ENCODE measurements around the gene MRGPRX2.

Gene MRGPRX2

DNA sequence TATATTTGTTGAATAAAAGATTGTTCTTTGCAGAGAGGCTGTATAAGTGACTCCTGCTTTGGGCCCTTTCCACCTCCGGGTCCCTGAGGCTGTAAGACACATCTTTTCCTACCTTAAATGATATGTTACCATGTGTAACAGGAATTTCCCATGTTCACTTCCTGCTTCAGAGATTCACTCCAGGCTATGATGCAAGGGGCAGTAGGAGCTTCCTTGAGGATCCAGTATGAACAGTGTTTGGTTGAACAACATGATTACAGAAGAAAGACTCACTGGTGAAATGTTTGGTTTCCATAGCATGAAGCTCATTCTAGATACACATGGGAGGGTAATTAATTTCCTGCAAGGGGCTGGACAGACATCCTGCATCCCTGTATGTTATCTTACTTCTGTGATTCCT lies 30.8 kb upstream of the MRGPRX2 start:
- Histone ChIP-seq H4K91ac (ENCODE audit: low read depth, low read length, poor library complexity) (no peak overlapping the region), H2BK5ac (ENCODE audit: low read length) (no peak overlapping the region), H2BK120ac (ENCODE audit: low read depth, low read length) (no peak overlapping the region), H3K27ac (replicated peaks; ENCODE audit: low read length) (no peak overlapping the region), H3K23ac (ENCODE audit: low read depth, low read length, poor library complexity) (no peak overlapping the region), H3K9ac (ENCODE audit: low read depth, low read length, poor library complexity) (no peak overlapping the region), H3K36me3 (replicated peaks in 1 of 2; ENCODE audit: control insufficient read depth in 2 of 2, insufficient read depth in 2 of 2, low read length in 2 of 2) (no peaks in the 10 kb centered on the region), H3K9me3 (replicated peaks in 1 of 2; ENCODE audit: control insufficient read depth in 2 of 2, insufficient read depth in 1 of 2, low read depth in 1 of 2, low read length in 2 of 2) (no peaks in the 10 kb centered on the region), H3K18ac (ENCODE audit: low read length) (no peak overlapping the region), H3K4ac (ENCODE audit: low read length) (no peak overlapping the region), H3K79me1 (ENCODE audit: low read depth, low read length) (no peaks in the 10 kb centered on the region), H3K4me2 (ENCODE audit: insufficient read depth, low read length, poor library complexity, severe bottlenecking) (no peak overlapping the region), H2AK5ac (ENCODE audit: low read depth, low read length) (no peak overlapping the region), H4K8ac (ENCODE audit: low read depth, low read length) (no peak overlapping the region), H2BK15ac (ENCODE audit: low read length) (no peak overlapping the region), H2BK12ac (ENCODE audit: low read length) (no peak overlapping the region), H3K14ac (ENCODE audit: low read length) (no peak overlapping the region), H3K4me3 (ENCODE audit: low read length in 2 of 2) (no peak overlapping the region), H3K4me1 (ENCODE audit: control insufficient read depth in 2 of 2, insufficient read depth in 1 of 2, low read depth in 1 of 2, low read length in 2 of 2) (no peaks in the 10 kb centered on the region), H3K27me3 (ENCODE audit: control insufficient read depth in 3 of 3, insufficient read depth in 3 of 3, low read depth in 1 of 3, low read length in 3 of 3) (peaks cover 0 to 24% (median 2%) of the 10 kb centered on the region in 3 experiments), H2AFZ (ENCODE audit: low read length) (no peak overlapping the region)
- no peak for DNase-seq (ENCODE audit: low spot score)
- WGBS, 2 donors (ENCODE audit: extremely low coverage in 2 of 2, insufficient read length in 2 of 2, insufficient replicate concordance in 1 of 2): no CpG with 5 or more reads among the region's 1 CpG

DNA sequence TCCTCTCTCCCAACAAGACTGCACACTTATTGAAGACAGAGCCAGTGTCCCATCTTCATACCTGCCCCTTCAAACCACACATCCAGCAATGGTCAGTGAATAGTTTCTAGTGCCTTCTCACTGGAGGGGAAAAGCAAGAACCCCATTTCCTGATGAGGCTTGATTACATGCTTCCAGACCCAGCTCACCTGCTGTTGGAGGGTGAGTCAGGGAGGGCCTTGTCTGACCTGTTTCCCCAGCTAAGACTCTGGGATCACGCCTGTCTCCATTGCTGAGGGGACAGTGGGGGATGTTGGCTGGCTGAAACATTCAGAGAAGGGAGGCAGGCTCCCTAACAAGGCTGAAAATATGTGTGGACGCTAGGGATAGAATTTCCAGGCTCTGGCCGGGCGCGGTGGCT lies 28.9 kb upstream of the MRGPRX2 start:
- no peak overlapping the region for H3K4me3 ChIP-seq (ENCODE audit: low read length in 2 of 2)
- H2BK12ac ChIP-seq (ENCODE audit: low read length): no peak overlapping the region
- H4K8ac ChIP-seq (ENCODE audit: low read depth, low read length): no peak overlapping the region
- no peaks in the 10 kb centered on the region for H3K4me1 ChIP-seq (ENCODE audit: control insufficient read depth in 2 of 2, insufficient read depth in 1 of 2, low read depth in 1 of 2, low read length in 2 of 2)
- no peak overlapping the region for H3K18ac ChIP-seq (ENCODE audit: low read length)
- H3K27ac ChIP-seq (replicated peaks; ENCODE audit: low read length): no peak overlapping the region
- H3K9me3 ChIP-seq (replicated peaks in 1 of 2; ENCODE audit: control insufficient read depth in 2 of 2, insufficient read depth in 1 of 2, low read depth in 1 of 2, low read length in 2 of 2): no peaks in the 10 kb centered on the region
- H2BK120ac ChIP-seq (ENCODE audit: low read depth, low read length): no peak overlapping the region
- no peak overlapping the region for H3K9ac ChIP-seq (ENCODE audit: low read depth, low read length, poor library complexity)
- H3K79me1 ChIP-seq (ENCODE audit: low read depth, low read length): no peaks in the 10 kb centered on the region
- H2BK5ac ChIP-seq (ENCODE audit: low read length): no peak overlapping the region
- no peak for DNase-seq (ENCODE audit: low spot score)
- no peak overlapping the region for H2AK5ac ChIP-seq (ENCODE audit: low read depth, low read length)
- H3K4ac ChIP-seq (ENCODE audit: low read length): no peak overlapping the region
- H2BK15ac ChIP-seq (ENCODE audit: low read length): no peak overlapping the region
- no peak overlapping the region for H4K91ac ChIP-seq (ENCODE audit: low read depth, low read length, poor library complexity)
- H3K14ac ChIP-seq (ENCODE audit: low read length): no peak overlapping the region
- WGBS, 2 donors (ENCODE audit: extremely low coverage in 2 of 2, insufficient read length in 2 of 2, insufficient replicate concordance in 1 of 2): no CpG with 5 or more reads among the region's 5 CpGs
- no peaks in the 10 kb centered on the region for H3K36me3 ChIP-seq (replicated peaks in 1 of 2; ENCODE audit: control insufficient read depth in 2 of 2, insufficient read depth in 2 of 2, low read length in 2 of 2)
- H2AFZ ChIP-seq (ENCODE audit: low read length): no peak overlapping the region
- H3K27me3 ChIP-seq (ENCODE audit: control insufficient read depth in 3 of 3, insufficient read depth in 3 of 3, low read depth in 1 of 3, low read length in 3 of 3): peaks cover 0 to 14% (median 2%) of the 10 kb centered on the region in 3 experiments
- no peak overlapping the region for H3K23ac ChIP-seq (ENCODE audit: low read depth, low read length, poor library complexity)
- H3K4me2 ChIP-seq (ENCODE audit: insufficient read depth, low read length, poor library complexity, severe bottlenecking): no peak overlapping the region

DNA sequence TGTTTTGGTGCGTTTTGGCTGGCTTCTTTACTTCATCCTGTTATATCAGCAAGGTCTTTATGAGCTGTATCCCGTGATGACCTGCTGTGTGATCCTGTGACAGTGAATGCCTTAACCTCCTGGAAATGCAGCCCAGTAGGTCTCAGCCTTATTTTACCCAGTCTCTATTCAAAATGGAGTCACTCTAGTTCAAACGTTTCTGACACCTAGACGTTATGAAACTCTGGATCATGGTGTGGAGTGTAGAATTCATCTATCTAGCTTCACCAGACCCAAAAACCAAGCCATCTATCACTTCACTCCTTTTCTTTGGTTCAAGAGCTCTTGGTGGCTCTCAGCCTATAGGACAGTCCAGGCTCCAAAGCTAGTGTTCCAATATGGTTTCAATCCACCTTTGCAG lies 28.3 kb upstream of the MRGPRX2 start:
- peaks cover 0 to 15% (median 2%) of the 10 kb centered on the region in 3 experiments for H3K27me3 ChIP-seq (ENCODE audit: control insufficient read depth in 3 of 3, insufficient read depth in 3 of 3, low read depth in 1 of 3, low read length in 3 of 3)
- no peaks in the 10 kb centered on the region for H3K79me1 ChIP-seq (ENCODE audit: low read depth, low read length)
- H3K18ac ChIP-seq (ENCODE audit: low read length): no peak overlapping the region
- WGBS, 2 donors (ENCODE audit: extremely low coverage in 2 of 2, insufficient read length in 2 of 2, insufficient replicate concordance in 1 of 2): no CpG with 5 or more reads among the region's 4 CpGs
- no peak overlapping the region for H4K91ac ChIP-seq (ENCODE audit: low read depth, low read length, poor library complexity)
- no peak overlapping the region for H4K8ac ChIP-seq (ENCODE audit: low read depth, low read length)
- no peaks in the 10 kb centered on the region for H3K4me1 ChIP-seq (ENCODE audit: control insufficient read depth in 2 of 2, insufficient read depth in 1 of 2, low read depth in 1 of 2, low read length in 2 of 2)
- H3K4me2 ChIP-seq (ENCODE audit: insufficient read depth, low read length, poor library complexity, severe bottlenecking): no peak overlapping the region
- no peak overlapping the region for H3K27ac ChIP-seq (replicated peaks; ENCODE audit: low read length)
- no peaks in the 10 kb centered on the region for H3K9me3 ChIP-seq (replicated peaks in 1 of 2; ENCODE audit: control insufficient read depth in 2 of 2, insufficient read depth in 1 of 2, low read depth in 1 of 2, low read length in 2 of 2)
- no peak overlapping the region for H3K14ac ChIP-seq (ENCODE audit: low read length)
- no peaks in the 10 kb centered on the region for H3K36me3 ChIP-seq (replicated peaks in 1 of 2; ENCODE audit: control insufficient read depth in 2 of 2, insufficient read depth in 2 of 2, low read length in 2 of 2)
- no peak for DNase-seq (ENCODE audit: low spot score)
- no peak overlapping the region for H3K9ac ChIP-seq (ENCODE audit: low read depth, low read length, poor library complexity)
- H2AFZ ChIP-seq (ENCODE audit: low read length): no peak overlapping the region
- H2BK15ac ChIP-seq (ENCODE audit: low read length): no peak overlapping the region
- no peak overlapping the region for H3K23ac ChIP-seq (ENCODE audit: low read depth, low read length, poor library complexity)
- no peak overlapping the region for H3K4me3 ChIP-seq (ENCODE audit: low read length in 2 of 2)
- no peak overlapping the region for H3K4ac ChIP-seq (ENCODE audit: low read length)
- H2BK12ac ChIP-seq (ENCODE audit: low read length): no peak overlapping the region
- no peak overlapping the region for H2BK5ac ChIP-seq (ENCODE audit: low read length)
- no peak overlapping the region for H2BK120ac ChIP-seq (ENCODE audit: low read depth, low read length)
- H2AK5ac ChIP-seq (ENCODE audit: low read depth, low read length): no peak overlapping the region

DNA sequence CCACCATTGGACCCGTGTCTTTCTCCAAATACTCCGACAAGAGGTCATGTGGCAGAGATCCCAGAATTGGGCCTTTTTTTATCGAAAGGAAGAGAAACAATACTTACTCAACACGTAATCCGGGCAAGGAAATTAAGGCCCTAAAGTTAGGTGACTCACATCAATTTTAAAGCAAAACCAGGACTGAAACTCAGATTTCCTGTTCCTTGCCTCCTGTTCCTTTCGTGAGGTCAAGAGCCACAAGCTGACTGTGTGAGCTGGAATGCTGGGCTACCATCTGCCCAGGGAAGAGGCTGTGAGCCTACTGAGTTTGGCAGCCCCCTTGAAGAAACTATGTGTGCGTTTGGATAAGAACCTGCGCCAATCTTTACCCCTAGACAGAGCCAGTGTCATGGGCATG lies 27.1 kb upstream of the MRGPRX2 start:
- Histone ChIP-seq H3K14ac (ENCODE audit: low read length) (no peak overlapping the region), H3K4me1 (ENCODE audit: control insufficient read depth in 2 of 2, insufficient read depth in 1 of 2, low read depth in 1 of 2, low read length in 2 of 2) (no peaks in the 10 kb centered on the region), H2AK5ac (ENCODE audit: low read depth, low read length) (no peak overlapping the region), H2BK120ac (ENCODE audit: low read depth, low read length) (no peak overlapping the region), H3K27ac (replicated peaks; ENCODE audit: low read length) (no peak overlapping the region), H4K91ac (ENCODE audit: low read depth, low read length, poor library complexity) (no peak overlapping the region), H3K4ac (ENCODE audit: low read length) (no peak overlapping the region), H3K79me1 (ENCODE audit: low read depth, low read length) (no peaks in the 10 kb centered on the region), H3K36me3 (replicated peaks in 1 of 2; ENCODE audit: control insufficient read depth in 2 of 2, insufficient read depth in 2 of 2, low read length in 2 of 2) (no peaks in the 10 kb centered on the region), H3K9me3 (replicated peaks in 1 of 2; ENCODE audit: control insufficient read depth in 2 of 2, insufficient read depth in 1 of 2, low read depth in 1 of 2, low read length in 2 of 2) (no peaks in the 10 kb centered on the region), H2BK15ac (ENCODE audit: low read length) (no peak overlapping the region), H3K4me2 (ENCODE audit: insufficient read depth, low read length, poor library complexity, severe bottlenecking) (no peak overlapping the region), H3K23ac (ENCODE audit: low read depth, low read length, poor library complexity) (no peak overlapping the region), H2BK5ac (ENCODE audit: low read length) (no peak overlapping the region), H2AFZ (ENCODE audit: low read length) (no peak overlapping the region), H4K8ac (ENCODE audit: low read depth, low read length) (no peak overlapping the region), H3K27me3 (ENCODE audit: control insufficient read depth in 3 of 3, insufficient read depth in 3 of 3, low read depth in 1 of 3, low read length in 3 of 3) (peaks cover 0 to 26% (median 2%) of the 10 kb centered on the region in 3 experiments), H3K4me3 (ENCODE audit: low read length in 2 of 2) (no peak overlapping the region), H3K18ac (ENCODE audit: low read length) (no peak overlapping the region), H3K9ac (ENCODE audit: low read depth, low read length, poor library complexity) (no peak overlapping the region), H2BK12ac (ENCODE audit: low read length) (no peak overlapping the region)
- WGBS, 2 donors (ENCODE audit: extremely low coverage in 2 of 2, insufficient read length in 2 of 2, insufficient replicate concordance in 1 of 2): no CpG with 5 or more reads among the region's 8 CpGs
- no peak for DNase-seq (ENCODE audit: low spot score)

Data from neuronal stem cell (in vitro differentiated cells).